ENCODE measurements around the gene KLHL26.

DNA sequence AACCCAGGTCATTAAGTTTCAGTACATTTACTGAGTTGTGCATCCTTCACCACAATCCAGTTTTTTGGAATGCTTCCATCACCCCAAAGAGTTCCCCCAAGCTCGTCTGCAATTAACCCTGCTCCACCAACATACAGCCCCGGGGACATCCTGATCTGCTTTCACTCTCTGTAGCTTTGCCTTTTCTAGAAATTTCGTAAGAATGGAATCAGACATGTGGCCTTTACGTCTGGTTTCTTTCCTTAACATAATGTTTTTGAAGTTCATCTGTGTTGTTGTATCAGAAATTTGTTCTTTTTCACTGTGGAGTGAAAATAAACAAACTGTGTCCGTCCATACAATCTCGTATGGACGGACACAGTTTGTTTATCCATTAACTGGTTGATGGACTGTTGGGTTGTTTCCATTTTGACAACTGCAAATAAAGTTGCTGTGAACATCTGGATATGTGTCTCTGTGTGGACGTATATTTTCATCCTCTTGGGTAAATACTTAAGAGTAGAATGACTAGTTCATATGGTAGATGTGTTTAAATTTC is 2.9 kb downstream of the KLHL26 start:
- no peak for TF ChIP-seq EZH2 (IDR thresholded peaks at IDR 0.05; ENCODE audit: low read length, unreplicated experiment)
- TF ChIP-seq EZH2phosphoT487 (IDR thresholded peaks at IDR 0.05; ENCODE audit: borderline replicate concordance, low read length), result no peak
